Activated CD4-positive, alpha-beta T cell treated with anti-CD3 and anti-CD28 coated beads, Interleukin-2, amount 10 ng/mL, durations not matched to agents 24 days and 14 days (primary cell): ENCODE results near the gene NCAPD3. TPM values are rescaled to one million over a fixed set of nuclear protein-coding genes. Genes with fewer than 3 reads are reported as not detected.
A peak's percentile ranks its signal among the peaks of the same experiment; 100 is the strongest.
"Not testable (repeated sequence)": the region's sequence is repeated elsewhere in the genome, so short reads cannot be mapped to it uniquely, and the experiment has no call there.

ENCODE experiments used
- DNase-seq: peaks from one replicate; pipeline ENCODE4 v3.0.0; 2022
- H3K27ac Mint-ChIP-seq: one replicate; pipeline ENCODE4 v1.8.0; 2022; ENCODE audit warnings: mild to moderate bottlenecking, mixed read lengths
- H3K27me3 Mint-ChIP-seq: one replicate; pipeline ENCODE4 v1.8.0; 2022; ENCODE audit warnings: mixed read lengths
- H3K36me3 Mint-ChIP-seq: one replicate; pipeline ENCODE4 v1.8.0; 2022; ENCODE audit warnings: low read depth, mild to moderate bottlenecking, mixed read lengths
- H3K4me1 Mint-ChIP-seq: one replicate; pipeline ENCODE4 v1.8.0; 2021; ENCODE audit warnings: mixed read lengths
- H3K4me3 Mint-ChIP-seq: one replicate; pipeline ENCODE4 v1.8.0; 2022; ENCODE audit warnings: mild to moderate bottlenecking, moderate library complexity, mixed read lengths
- H3K9me3 Mint-ChIP-seq: one replicate; pipeline ENCODE4 v1.8.0; 2021; ENCODE audit warnings: mixed read lengths
- intact Hi-C: fragments of 100-400 bp; cut with micrococcal nuclease; formaldehyde crosslinking; loops from one replicate; pipeline ENCODE4 v1.15.1; 2023
- total RNA-seq: library from RNA; stranded (reverse); gene quantifications from 2 replicates; pipeline ENCODE4 v1.2.3, GENCODE V29; 2022

NCAPD3 gene
- total RNA-seq, 1 donor from 2014 or later = 111 TPM

- peaks cover 5% of the 10 kb centered on the region for H3K4me1 Mint-ChIP-seq
- no peaks in the 10 kb centered on the region for H3K36me3 Mint-ChIP-seq
- no peak overlapping the region for H3K27ac Mint-ChIP-seq
- H3K4me3 Mint-ChIP-seq = no peak overlapping the region
- intact Hi-C loops = no loop called here
- H3K9me3 Mint-ChIP-seq = peaks cover 7% of the 10 kb centered on the region
- DNase-seq = no peak
- H3K27me3 Mint-ChIP-seq = peaks cover 9% of the 10 kb centered on the region
Observed at GRCh38 chr11:134138376-134138775, 85.4 kb downstream of the NCAPD3 start.

GRCh38 chr11:134134167-134134566, 89.6 kb downstream of the NCAPD3 start:
- H3K4me1 Mint-ChIP-seq = peaks cover 1% of the 10 kb centered on the region
- H3K27ac Mint-ChIP-seq = no peak overlapping the region
- peaks cover 29% of the 10 kb centered on the region for H3K9me3 Mint-ChIP-seq
- intact Hi-C loops = no loop called here
- no peak overlapping the region for H3K4me3 Mint-ChIP-seq
- DNase-seq = no peak
- H3K36me3 Mint-ChIP-seq = peaks cover 10% of the 10 kb centered on the region
- H3K27me3 Mint-ChIP-seq = peaks cover 13% of the 10 kb centered on the region

- Mint-ChIP-seq H3K9me3 (peaks cover 29% of the 10 kb centered on the region), H3K27me3 (peaks cover 15% of the 10 kb centered on the region), H3K36me3 (peaks cover 12% of the 10 kb centered on the region), H3K4me3 (no peak overlapping the region), H3K4me1 (no peaks in the 10 kb centered on the region), H3K27ac (no peak overlapping the region)
- no peak for DNase-seq
- intact Hi-C loops = no loop called here
Observed at GRCh38 chr11:134132808-134133207, 91.0 kb downstream of the NCAPD3 start.

- Mint-ChIP-seq H3K36me3 (peaks cover 12% of the 10 kb centered on the region), H3K4me3 (no peak overlapping the region), H3K27ac (no peak overlapping the region), H3K4me1 (peaks cover 2% of the 10 kb centered on the region), H3K9me3 (peaks cover 29% of the 10 kb centered on the region), H3K27me3 (peaks cover 20% of the 10 kb centered on the region)
- no peak for DNase-seq
- intact Hi-C loops = no loop called here
Observed at GRCh38 chr11:134131628-134132244, 92.0 kb downstream of the NCAPD3 start.

- Mint-ChIP-seq H3K9me3 (peaks cover 8% of the 10 kb centered on the region), H3K4me3 (no peak overlapping the region), H3K27ac (no peak overlapping the region), H3K36me3 (peaks cover 6% of the 10 kb centered on the region), H3K27me3 (peaks cover 44% of the 10 kb centered on the region), H3K4me1 (peaks cover 15% of the 10 kb centered on the region)
- intact Hi-C loops = no loop called here
- DNase-seq = no peak
Observed at GRCh38 chr11:134126217-134126822, 97.4 kb downstream of the NCAPD3 start.

- peak overlapping the region; percentile 26 for H3K4me3 Mint-ChIP-seq
- peaks cover 5% of the 10 kb centered on the region for H3K9me3 Mint-ChIP-seq
- intact Hi-C loops = no loop called here
- peaks cover 47% of the 10 kb centered on the region for H3K27me3 Mint-ChIP-seq
- no peak overlapping the region for H3K27ac Mint-ChIP-seq
- H3K36me3 Mint-ChIP-seq = peaks cover 5% of the 10 kb centered on the region
- DNase-seq = no peak
- H3K4me1 Mint-ChIP-seq = peaks cover 15% of the 10 kb centered on the region
Observed at GRCh38 chr11:134125507-134125906, 98.3 kb downstream of the NCAPD3 start.

- H3K9me3 Mint-ChIP-seq = peaks cover under 1% of the 10 kb centered on the region
- DNase-seq = no peak
- H3K4me3 Mint-ChIP-seq = peak overlapping the region; percentile 48
- H3K4me1 Mint-ChIP-seq = peaks cover 15% of the 10 kb centered on the region
- intact Hi-C loops = no loop called here
- H3K36me3 Mint-ChIP-seq = peaks cover 5% of the 10 kb centered on the region
- peaks cover 47% of the 10 kb centered on the region for H3K27me3 Mint-ChIP-seq
- H3K27ac Mint-ChIP-seq = no peak overlapping the region
Observed at GRCh38 chr11:134124660-134125451, 98.9 kb downstream of the NCAPD3 start.

GRCh38 chr11:134120921-134121526, 102.7 kb downstream of the NCAPD3 start:
- H3K4me3 Mint-ChIP-seq = no peak overlapping the region
- no peak overlapping the region for H3K27ac Mint-ChIP-seq
- DNase-seq = no peak
- intact Hi-C loops = no loop called here
- H3K36me3 Mint-ChIP-seq = peaks cover 2% of the 10 kb centered on the region
- peaks cover 7% of the 10 kb centered on the region for H3K4me1 Mint-ChIP-seq
- no peaks in the 10 kb centered on the region for H3K9me3 Mint-ChIP-seq
- H3K27me3 Mint-ChIP-seq = peaks cover 36% of the 10 kb centered on the region

- peaks cover 2% of the 10 kb centered on the region for H3K36me3 Mint-ChIP-seq
- no peak overlapping the region for H3K4me3 Mint-ChIP-seq
- H3K27ac Mint-ChIP-seq = no peak overlapping the region
- peaks cover 4% of the 10 kb centered on the region for H3K4me1 Mint-ChIP-seq
- intact Hi-C loops = no loop called here
- DNase-seq = no peak
- H3K9me3 Mint-ChIP-seq = no peaks in the 10 kb centered on the region
- H3K27me3 Mint-ChIP-seq = peaks cover 33% of the 10 kb centered on the region
Observed at GRCh38 chr11:134120143-134120850, 103.5 kb downstream of the NCAPD3 start.

GRCh38 chr11:134119094-134119493, 104.7 kb downstream of the NCAPD3 start:
- no peaks in the 10 kb centered on the region for H3K4me1 Mint-ChIP-seq

GRCh38 chr11:134118006-134118405, 105.8 kb downstream of the NCAPD3 start:
- H3K27ac Mint-ChIP-seq = no peak overlapping the region
- H3K9me3 Mint-ChIP-seq = no peaks in the 10 kb centered on the region
- peaks cover 19% of the 10 kb centered on the region for H3K27me3 Mint-ChIP-seq
- no peak overlapping the region for H3K4me3 Mint-ChIP-seq
- DNase-seq = no peak
- intact Hi-C loops = no loop called here
- H3K4me1 Mint-ChIP-seq = no peaks in the 10 kb centered on the region
- H3K36me3 Mint-ChIP-seq = no peaks in the 10 kb centered on the region

More at GRCh38 chr11:134119094-134119493, 104.7 kb downstream of the NCAPD3 start:
- Mint-ChIP-seq H3K4me3 (no peak overlapping the region), H3K27ac (no peak overlapping the region), H3K27me3 (peaks cover 27% of the 10 kb centered on the region), H3K36me3 (no peaks in the 10 kb centered on the region), H3K9me3 (no peaks in the 10 kb centered on the region)
- DNase-seq = no peak
- intact Hi-C loops = no loop called here

GRCh38 chr11:134116210-134116609, 107.6 kb downstream of the NCAPD3 start:
- DNase-seq = no peak
- no peaks in the 10 kb centered on the region for H3K4me1 Mint-ChIP-seq
- H3K9me3 Mint-ChIP-seq = no peaks in the 10 kb centered on the region
- H3K4me3 Mint-ChIP-seq = no peak overlapping the region
- no peak overlapping the region for H3K27ac Mint-ChIP-seq
- no peaks in the 10 kb centered on the region for H3K36me3 Mint-ChIP-seq
- H3K27me3 Mint-ChIP-seq = peaks cover 16% of the 10 kb centered on the region
- intact Hi-C loops = no loop called here

GRCh38 chr11:134113787-134114186, 110.0 kb downstream of the NCAPD3 start:
- H3K27me3 Mint-ChIP-seq = peaks cover 18% of the 10 kb centered on the region
- intact Hi-C loops, H3K36me3 Mint-ChIP-seq, H3K4me1 Mint-ChIP-seq, DNase-seq, H3K4me3 Mint-ChIP-seq, H3K27ac Mint-ChIP-seq, H3K9me3 Mint-ChIP-seq: not testable (repeated sequence)
